Measurements from ENCODE around the gene GPS2.

- TF ChIP-seq CTCF (IDR thresholded peaks at IDR 0.05; ENCODE audit: low read depth, low read length) (no peak), EZH2phosphoT487 (IDR thresholded peaks at IDR 0.05; ENCODE audit: low read depth) (no peak)
Measured at GRCh38 chr17:7326186-7326585, 11.0 kb upstream of the GPS2 start.

Data from OCI-LY3 (cell line).